Right hindlimb (tissue), 1 donor: ENCODE results near the gene COL23A1.
A peak's percentile ranks its signal among the peaks of the same experiment; 100 is the strongest.

Experiments
- DNase-seq: peaks from one replicate; pipeline ENCODE4 v3.0.0-alpha.2; 2018

Gene COL23A1

DNA sequence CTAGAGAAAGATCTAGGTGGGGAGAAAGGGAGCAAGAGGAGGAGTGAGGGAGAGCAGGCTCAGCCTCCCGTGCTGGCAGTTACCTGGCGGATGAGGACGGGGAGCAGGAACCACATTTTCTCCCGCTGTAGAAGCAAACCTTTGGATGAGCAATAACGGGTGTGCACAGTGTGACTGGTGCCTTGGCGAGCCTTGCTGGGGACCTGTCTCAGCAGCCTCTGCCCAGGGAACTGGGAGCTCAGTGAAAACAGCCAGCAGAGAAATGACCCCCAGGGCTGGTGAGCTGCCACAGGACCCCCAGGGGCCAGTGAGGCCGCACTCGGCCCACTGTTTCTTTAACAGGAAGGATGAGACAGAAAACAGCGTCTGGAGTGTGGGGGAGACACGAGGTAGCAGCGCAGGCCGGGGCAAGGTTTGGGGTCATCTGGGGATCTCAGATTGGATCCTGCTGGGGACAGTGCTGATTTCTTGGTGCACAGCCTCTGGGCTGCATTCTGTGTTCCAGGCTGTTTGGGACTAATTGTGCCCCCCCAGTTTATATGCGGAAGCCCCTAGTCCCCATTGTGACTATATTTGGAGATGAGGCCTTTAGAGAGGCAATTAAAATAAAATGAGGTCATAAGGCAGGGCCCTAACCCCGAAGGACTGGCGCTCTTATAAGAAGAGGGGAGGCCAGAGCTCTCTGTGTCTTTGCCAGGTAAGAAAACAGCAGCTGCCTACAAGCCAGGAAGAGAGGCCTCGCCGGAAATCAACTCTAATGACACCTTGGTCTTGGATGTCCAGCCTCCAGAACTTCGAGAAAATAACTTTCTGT is 238.8 kb downstream of the COL23A1 start:
- DNase-seq: no peak

DNA sequence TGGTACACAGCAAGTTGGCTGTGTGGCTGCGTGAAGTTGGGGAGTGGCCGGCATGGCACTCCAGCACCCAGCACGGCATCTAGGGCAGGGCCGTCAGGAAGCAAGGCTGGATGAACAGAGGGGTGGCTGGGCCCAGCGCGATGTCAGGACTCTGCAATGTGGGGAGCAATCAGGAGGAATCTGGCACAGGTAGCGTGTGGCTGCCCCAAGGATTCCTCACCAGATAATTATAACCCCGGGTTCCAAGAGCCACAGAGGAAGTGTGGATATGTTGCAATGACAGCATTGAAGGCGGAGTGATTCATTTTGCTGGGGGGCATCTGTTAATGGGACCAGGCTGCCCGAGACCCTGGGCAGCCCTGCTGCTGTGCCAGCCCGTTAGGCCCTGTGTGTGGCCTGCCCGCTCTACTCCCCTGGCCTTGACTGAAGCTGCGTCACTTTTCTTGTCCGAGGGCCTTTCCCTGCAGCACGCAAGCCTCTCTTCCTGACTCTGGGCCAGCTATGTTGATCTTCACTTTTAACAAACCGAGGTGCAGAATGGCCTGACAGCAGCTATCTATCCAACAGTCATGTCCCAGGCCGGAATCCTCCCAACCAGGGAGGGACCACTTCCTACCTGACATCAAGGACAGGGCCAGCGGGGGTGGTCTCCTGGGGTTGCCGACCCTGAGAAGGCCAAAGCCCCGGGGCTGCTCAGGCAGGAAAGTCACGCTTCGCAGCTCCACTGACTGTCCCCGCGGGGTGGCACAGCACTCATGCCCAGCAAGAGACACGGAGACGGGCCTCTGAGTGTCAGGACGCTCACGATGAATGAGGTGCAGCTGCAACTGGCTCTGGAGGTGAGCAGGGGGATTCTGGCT is 239.6 kb downstream of the COL23A1 start:
- DNase-seq: no peak

GRCh38 chr5:178349625-178350353 is 240.4 kb downstream of the COL23A1 start:
- DNase-seq: no peak

- no peak for DNase-seq
Measured at GRCh38 chr5:178349075-178349511, 241.1 kb downstream of the COL23A1 start.

DNA sequence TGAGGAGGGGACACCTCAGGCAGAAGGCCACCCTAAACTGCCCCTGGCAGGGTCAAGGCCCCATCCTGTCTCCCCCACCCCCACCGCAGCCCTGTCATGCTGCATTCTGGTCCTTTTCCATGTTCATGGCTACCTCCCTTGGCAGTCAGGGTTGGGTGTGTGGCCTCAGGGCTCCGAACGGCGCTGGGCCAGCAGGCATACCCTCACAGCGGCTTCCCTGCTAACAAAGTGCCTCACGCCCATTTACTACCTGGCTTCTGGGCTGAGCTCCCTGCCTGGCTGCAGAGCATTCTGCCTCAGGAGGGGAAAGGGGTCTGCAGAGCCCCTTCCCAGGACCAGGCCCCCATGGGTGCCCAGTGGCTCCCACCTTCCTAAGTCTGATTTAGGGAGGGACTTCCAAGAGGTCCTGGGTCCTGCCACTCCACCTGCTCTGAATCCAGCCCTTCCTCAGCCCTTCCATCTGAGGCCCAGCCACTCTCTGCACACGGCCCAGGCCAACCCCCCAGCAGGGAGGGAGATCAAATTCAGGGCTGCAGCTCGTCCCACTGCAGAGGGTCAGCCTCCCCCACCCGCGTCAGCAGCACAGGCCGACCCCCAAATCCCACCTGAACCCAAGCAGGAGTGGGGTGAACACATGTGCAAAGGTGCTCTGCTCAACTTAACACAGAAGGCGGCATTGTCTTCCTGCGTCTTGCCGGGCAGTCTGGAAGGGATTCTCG is 241.7 kb downstream of the COL23A1 start:
- no peak for DNase-seq

GRCh38 chr5:178347956-178348355 is 242.2 kb downstream of the COL23A1 start:
- no peak for DNase-seq

- no peak for DNase-seq
Measured at GRCh38 chr5:178346607-178347334, 243.4 kb downstream of the COL23A1 start.

GRCh38 chr5:178343306-178343705 is 246.9 kb downstream of the COL23A1 start:
- DNase-seq: no peak

- no peak for DNase-seq
Measured at GRCh38 chr5:178341851-178342140, 248.4 kb downstream of the COL23A1 start.

DNA sequence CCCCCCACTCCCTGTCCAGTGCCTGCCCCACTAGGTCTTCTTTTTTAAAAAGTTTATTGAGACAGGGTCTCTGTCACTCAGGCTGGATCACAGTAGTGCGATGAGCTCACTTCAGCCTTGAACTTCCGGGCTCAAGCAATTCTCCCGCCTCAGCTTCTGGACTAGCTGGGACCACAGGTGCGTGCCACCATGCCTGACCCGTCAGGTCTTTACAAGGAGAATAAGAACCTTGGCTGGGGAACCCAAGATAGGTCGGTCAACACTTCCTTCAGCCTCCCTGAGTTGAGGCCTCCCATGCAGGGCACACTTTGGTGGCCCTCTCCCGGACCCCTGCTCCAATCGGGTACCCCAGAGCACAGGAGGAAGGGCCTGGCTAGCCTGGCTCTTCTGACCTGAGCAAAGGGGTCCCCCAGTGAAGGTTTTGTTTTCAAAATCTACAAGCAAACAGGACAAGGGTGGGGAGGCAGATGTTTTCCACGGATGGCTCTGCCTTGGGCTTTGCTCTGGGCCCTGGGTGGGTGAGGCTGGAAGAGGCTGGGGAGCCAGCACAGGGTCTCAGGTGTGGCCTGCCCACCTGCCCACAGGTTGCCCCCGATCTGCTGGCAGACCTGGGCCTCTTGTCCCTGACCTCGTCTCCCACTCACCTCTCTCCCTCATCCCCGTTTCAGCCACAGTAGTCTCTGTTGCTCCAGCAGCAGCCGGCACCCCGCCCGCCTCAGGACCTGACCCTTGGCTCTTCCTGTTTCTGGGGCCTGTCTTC is 248.9 kb downstream of the COL23A1 start:
- peak; percentile 12 for DNase-seq

DNA sequence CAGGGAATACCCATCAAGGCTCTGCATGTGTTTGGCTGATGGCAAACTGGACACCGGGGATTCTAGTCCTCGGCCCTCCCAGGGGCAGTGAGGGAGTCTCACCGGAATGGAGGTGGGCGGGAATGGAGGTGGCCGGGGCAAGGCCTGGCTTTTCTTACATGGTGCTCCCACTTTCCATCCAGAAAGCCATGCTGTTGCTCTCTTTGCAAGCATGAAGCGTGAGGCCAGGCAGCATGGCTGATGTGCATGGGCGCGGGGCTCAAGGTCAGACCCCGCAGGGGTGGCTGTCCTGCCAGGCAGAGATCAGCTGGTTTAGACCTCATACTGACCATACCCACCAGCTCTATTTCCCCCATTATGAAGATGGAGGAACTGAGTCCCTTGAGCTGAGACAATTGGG is 249.6 kb downstream of the COL23A1 start:
- peak; percentile 9 for DNase-seq

DNA sequence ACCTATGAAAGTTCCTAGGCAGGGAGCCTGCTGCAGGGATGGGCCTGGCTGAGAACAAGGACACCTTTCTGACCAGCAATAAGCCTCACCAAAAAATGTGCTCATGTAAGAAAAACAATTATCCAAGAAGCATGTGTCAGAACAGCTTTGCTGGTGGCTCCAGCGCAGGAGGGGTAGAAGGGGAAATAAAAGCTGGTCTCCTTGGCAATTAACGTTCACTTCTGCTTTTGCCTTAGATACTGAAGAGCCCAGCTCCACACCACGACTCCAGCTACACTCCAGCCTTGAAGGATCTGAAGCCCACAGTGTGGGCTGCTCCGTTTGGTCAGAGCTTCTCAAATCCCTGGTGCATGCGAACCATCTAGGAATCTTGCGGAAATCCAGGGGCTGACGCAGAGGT is 250.0 kb downstream of the COL23A1 start:
- no peak for DNase-seq

DNA sequence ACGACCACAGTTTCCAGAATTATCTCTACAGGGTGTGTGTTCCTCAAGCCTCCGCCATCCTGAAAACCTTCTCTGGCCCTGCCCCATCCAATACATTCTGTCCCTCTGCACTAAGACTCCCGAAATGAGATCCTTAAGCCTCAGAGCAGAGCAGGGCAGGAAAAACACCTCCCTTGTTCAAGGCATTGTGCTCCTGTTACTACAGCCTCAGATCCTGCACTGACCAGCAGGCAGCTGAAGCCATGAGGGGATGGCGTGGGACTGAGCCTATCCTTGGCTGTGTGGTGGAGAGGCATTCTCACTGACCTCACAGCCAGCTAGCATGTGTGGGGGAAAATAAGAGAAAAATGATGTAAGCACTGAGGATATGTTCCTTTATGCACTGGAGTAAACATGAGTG is 250.9 kb downstream of the COL23A1 start:
- DNase-seq: no peak

DNA sequence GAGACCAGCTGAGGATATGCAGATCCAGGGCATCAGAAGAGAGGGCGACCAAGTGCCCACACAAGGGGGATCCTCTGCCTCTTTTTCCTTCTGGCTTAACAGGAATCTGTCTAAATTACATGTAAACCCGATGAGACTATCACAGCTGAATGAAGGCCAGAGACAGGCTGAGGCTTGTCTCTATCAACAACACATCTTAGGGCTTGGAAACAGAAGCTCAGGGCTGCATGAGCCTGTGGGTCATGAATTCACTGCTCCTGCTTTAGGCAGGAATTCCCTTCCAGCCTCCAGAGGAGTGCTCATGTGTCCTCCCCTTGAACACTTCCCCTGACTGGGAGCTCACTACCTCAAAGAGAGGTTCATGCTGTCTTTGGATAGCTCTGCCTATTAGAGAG is 251.4 kb downstream of the COL23A1 start:
- peak; percentile 11 for DNase-seq

DNA sequence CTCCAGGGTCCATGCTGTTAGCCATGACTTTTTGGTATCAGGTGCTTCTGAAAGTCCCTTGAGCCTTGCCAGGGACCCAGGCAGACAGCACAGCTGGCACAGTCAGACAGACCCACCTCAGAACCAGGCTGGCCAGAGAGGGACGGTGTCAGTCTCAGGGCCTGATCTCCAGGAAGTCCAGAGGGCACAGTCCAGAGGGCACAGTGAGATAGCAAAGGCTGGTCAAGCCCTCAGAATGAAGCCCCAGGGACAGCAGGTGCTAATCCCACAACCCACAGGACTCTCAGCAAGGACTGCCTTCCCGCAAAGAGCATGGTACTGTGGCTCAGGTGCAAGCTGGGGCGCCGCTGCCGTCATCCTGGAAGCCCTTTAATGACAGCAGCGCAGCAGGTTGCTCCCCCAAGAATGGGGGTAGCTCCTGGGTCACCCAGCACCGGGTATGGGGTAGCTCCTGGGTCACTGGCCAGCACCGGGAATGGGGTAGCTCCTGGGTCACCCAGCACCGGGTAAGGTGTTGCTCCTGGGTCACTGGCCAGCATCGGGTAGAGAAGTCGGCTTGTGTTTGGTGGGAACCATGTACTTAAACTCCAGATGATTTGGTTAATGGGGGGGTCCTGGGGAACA is 252.0 kb downstream of the COL23A1 start:
- DNase-seq: peak; percentile 15

GRCh38 chr5:178337334-178337741 is 252.9 kb downstream of the COL23A1 start:
- DNase-seq: no peak

DNA sequence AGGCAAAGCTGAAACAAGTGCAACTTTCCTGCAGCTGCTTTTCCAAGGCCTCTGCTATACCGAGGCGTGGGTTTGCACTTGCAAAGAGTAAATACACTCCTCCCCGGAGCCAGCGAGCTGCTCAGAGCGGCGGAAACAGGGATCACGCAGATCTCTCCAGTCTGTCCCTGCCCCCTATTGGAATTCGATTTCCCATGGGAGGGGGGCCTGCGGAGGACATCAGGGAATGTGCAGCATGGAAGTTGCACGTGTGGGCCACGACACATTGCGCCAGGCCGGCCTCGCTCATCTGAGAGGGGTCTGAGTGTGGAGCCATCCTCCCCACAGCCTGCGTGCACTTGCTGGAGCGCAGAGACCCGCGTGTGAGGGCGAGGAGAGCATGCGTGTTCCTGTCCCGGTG is 253.3 kb downstream of the COL23A1 start:
- peak; percentile 35 for DNase-seq

DNA sequence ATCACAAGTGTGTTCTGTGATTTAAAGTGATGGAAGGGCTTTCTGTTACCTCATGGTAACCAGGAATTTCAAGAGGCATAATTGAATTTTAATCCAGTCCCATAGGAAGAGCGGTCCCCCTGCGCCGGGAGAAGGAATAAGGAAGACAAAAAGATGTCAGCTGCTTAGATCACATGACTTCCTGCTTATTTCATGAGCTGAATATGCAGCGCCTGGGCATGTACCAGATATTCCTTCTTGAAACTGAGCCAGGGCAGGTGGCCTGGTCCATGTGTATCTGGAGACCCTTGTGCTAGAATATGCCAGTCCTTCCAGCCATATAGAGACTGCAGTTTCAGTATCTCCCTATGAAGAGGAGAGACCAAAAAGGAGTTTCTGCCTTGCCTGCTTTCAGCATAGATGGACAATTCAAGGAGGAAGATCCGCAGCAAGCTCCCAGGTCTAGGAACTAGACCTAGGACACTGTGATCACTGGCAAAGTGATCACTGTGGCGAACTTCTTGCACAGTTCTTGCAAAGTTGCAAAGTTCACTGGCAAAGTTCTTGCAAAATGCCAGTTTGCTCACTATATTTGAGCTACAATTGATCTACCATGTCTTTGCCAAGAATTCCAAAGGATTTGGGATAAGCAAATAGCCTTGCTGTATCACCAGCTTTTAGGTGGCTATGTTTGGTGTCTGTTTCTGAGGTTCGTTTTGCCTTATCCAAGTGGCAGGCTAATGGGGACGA is 254.7 kb downstream of the COL23A1 start:
- DNase-seq: peak; percentile 17

GRCh38 chr5:178334861-178335260 is 255.3 kb downstream of the COL23A1 start:
- DNase-seq: peak; percentile 17
